ENCODE measurements around the gene NPAS3.

NPAS3 gene

DNA sequence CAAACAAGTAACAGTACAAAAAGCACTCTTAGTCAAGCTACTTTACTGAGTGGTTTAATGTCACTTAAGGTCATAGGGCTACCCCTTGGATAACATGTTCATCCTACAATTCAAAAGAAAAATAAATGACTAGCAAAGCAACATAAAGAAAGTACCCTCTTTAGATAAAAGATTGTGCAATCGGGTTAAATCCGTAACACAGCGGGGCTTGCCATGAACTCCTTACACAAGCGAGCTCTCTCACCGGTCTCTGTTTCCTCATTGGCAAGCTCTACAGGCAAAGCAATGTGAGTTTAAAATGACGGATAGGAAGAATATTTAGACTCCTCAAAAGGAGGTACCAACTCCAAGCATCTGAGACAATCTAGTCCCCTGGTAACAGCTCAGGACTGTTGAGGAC is 871.6 kb downstream of the NPAS3 start:
- no peak for DNase-seq

DNA sequence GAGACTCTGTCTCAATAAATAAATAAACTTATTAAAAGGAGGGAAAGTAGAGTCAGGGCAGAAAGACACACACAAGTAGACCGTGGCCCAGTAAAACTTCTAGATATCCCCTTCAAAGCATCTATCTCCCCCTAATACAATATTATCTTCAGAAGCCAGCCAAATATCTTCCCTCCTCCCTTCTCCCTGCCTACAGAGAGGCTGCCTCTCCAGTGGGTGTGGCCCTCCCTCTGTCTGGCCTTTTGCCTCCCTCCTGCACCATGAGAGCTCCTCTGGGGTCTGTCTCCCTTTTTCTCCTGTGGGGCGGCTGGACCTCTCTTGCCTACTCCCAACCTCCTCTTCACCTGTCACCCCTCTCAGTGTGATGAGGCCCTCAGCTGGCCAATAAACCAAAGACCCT is 873.0 kb downstream of the NPAS3 start:
- no peak for DNase-seq

DNA sequence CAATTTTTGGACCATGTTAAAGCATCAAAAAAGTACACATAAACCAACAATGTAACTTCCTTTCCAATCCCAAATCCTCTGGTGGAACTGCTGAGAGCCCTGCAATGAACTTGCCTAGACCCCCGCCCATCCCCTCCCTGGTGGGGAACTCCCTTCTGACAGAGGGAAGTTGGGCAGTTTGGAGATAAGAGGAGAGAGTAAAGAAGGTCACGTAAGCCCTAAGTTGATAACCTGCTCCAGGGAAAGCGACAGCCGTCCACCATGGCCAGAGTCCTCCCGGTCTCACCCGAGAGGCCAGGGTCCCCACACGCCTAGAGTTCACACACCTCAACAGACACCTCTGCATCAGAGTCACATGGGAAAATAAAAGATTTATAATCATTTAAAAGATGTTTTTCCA is 873.5 kb downstream of the NPAS3 start:
- no peak for DNase-seq

DNA sequence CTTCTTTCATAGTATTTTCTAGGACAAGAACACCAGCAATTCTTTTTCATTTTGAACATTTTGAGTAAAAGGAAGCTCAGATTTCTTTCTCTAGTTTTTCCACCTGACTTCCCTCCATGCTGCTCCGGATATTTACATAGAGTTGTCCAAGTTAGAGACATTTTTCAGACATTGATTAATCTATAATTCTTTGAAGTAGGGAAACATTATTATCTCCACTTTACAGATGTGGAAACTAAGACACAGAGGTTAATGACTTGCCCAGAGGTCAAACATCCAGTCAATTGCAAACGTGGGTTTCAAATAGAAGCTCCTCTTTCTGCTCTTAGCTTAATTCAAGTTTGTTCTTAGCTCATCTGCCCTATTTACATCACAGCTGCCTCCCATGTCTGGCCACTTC is 873.9 kb downstream of the NPAS3 start:
- DNase-seq, result no peak

DNA sequence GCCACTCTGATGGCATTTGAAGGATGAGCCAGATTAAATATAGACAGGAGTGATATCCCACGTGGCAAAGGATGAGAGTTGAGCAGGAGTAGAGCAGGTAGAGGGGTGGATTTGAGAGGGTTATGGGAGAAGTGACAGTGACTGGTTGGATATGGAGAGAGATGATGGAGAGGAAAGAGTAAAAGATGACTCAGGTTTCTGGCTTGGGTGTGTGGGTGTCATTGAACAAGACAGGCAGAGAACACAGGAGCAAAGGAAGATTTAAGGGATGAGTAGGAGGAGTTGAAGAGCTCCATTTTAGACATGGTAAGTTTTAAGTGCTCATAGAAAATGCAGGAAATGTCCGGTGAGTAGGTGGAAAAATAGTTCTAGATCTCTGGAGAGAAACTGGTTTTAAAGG is 875.3 kb downstream of the NPAS3 start:
- no peak for DNase-seq

DNA sequence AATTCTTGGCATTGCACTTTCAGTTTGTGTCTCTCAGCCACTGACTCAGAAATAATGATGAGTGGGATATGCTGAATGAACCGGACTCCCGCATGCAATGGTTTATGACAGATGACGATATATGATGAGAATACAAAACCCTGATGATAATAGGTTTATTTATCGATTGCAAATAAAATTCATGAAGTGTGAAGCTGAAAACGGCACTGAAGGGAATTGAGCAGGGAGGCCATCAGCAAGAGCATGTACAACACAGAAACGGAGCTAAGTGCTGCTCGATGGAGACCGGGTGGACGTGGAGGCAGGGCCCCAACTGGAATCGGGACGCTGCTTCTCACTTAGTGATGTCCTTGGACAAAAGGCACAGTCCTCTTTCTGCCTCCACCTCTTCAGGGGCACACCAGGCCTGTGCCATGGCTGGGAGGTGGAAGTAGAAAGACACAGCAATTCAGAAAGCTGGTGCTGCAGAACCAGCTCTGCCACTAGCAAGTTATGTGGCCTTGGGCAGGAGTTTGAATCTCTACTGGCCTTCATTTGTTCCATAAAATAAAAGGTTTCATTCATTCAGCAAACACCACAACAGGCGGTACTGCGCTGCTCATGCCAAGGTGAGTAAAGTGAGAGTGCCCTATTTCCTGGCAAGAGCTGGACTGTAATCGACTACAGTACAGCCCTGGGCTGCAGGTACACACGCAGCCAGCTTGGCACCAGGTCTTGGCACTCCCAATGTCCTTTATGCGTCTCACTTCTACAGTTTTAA is 895.2 kb downstream of the NPAS3 start:
- no peak for DNase-seq

DNA sequence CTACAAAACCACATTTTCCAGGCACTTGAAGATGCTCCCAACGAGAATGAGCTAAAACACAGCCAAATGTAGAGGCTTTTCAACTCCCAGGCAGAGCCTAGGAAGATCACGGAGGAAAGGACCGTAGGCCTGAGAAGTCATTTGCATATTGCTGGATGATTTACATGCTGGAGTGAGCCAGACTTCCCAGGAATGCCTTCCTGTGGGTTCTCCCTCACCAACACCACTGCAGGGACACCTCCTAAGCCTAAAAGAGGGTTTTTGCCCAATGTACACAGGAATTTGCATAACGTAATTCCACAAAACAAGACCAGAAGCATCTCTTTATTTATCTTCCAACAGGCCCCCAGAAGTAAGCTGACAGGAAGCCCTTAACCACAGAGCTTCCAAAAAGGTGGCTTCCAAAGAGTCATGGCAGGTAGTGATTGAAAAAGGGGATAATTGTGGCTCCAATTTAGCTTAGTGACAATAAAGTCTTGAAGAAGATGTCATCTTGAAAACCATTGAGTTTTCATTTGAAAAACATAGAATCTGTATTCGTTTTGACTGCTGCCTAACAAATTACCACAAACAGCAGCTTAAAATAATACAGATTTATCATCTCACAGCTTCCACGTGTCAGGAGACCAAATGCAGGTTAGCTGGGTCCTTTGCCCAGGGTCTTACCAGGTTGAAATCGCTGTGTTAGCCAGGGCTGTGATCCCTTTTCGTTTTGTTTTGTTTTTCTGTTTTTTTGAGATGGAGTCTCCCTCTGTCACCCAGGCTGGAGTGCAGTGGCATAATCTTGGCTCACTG is 896.0 kb downstream of the NPAS3 start:
- DNase-seq, result no peak

DNA sequence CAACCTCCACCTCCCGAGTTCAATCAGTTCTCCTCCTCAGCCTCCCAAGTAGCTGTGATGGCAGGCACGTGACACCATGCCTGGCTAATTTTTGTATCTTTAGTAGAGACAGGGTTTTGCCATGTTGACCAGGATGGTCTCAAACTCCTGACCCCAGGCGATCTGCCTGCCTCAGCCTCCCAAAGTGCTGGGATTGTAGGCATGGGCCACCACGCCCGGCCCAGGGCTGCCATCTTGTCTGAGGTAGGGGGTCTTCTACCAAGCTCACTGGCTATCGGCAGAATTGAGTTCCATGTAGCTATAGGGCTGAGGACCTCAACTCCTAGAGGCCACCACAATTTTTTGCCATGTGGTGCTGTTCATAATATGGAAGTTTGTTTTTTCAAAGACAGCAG is 896.6 kb downstream of the NPAS3 start:
- DNase-seq, result no peak

DNA sequence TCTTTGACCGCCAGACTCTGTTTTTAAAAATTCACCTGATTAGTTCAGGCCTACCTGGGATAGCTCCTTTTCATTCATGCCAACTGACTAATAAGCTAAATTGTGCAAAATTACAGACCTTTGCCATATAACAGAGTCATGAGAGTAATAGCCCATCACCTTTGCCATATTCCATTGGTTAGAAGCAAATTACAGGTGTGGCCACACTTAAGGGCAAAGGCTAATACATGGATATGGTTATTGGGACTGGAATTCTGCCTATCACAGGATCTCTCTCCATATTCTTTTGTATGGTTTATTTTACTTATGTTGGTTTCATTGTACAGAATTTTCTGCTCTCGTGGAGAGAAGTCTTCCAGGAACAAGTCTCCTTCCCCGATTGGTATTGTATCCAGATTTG is 897.0 kb downstream of the NPAS3 start:
- DNase-seq, result no peak

DNA sequence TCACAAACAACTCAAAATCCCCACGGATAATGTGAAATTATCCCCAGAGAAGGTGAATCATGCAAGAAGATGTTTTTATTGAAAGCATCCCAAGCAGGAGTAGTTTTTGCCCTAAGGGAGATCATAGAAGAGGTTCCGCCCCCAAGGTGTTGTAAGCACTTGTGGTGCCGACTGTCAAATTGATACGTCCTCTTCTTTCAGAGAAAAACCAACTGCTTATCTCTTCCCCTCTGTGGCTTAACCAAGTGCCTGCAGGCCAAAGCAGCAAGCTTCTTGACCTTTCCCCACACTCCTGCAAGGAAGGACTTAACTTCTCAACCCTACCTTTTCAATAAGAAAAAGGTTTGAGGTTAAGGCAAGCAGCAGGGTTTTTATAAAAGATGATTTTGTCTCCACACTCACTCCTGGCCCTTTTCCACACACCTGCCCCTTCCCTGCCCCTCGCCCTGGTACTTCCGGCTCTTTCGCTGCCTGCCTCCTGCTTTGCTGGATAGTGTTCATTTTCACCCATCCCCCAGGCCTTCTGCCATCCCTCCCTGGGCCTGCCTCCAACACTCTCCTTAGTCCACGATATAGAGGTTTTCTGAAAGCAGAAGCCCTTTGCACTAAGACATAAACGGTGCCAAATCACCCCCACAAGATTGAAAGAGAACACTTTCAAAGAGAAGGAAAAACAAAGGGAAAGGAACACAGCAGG is 897.7 kb downstream of the NPAS3 start:
- DNase-seq, result no peak

DNA sequence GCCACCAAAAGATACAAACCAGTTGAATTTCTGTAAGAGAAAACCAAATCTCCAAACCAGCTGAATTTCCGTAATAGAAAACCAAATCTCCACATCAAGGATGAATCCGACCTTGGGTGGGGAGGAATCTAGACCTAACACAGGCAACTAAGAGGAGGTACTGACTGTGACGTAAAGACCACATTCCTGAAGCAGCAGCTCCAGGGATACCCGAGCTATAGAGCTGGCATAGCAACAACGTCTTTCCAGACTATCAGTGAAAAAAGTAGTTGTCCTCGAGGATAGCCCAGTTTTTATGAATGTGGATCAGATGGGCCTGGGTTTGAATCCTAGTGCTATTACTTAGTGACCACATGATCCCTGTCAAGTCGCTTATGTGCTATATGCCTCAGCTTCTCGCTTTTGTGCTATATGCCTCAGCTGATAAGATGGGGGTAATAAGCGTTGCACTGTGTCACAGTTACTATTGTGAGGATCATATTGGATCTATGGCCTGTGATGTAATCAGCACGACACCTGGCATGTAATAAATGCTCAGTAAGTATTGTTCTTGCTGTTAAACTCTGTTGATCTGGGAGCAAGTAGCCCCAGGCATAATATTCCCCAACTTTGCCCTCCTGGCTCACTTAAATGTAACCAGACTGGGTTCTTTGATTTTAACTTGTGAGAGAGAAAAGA is 898.4 kb downstream of the NPAS3 start:
- no peak for DNase-seq

DNA sequence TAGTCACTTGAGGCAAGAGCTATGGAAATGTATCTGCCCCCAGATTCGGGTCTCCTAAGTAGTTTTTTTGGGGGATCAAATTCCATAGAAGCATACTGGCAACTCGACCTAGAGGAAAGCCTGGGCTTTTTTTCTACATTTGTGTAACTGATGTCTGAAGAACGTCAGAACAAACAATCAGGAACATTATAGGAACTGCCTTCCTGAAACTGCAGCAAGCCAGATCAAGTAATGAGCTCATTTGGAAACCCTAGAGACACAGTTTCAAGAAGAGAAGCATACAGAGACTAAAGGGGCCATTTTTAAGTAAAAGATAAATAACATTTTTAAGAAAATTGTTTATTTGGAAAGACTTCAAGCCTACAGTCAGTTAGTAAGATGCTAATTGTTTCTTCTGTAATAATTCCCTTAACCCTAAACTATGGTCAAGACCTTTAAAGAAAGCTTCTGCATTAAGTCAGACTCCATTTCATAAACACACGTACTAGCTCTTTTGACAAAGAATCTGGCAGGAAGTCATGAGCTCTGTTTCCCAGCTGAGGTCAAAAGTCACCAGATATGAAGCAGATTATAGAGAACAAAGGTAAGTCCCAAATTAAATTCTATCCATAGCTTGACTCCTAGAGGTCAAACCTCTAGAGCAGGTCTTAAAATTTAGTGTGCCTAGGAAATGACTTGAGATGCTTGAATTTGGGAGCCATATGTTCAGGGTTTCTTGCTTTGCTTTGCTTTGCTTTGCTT is 899.4 kb downstream of the NPAS3 start:
- no peak for DNase-seq

DNA sequence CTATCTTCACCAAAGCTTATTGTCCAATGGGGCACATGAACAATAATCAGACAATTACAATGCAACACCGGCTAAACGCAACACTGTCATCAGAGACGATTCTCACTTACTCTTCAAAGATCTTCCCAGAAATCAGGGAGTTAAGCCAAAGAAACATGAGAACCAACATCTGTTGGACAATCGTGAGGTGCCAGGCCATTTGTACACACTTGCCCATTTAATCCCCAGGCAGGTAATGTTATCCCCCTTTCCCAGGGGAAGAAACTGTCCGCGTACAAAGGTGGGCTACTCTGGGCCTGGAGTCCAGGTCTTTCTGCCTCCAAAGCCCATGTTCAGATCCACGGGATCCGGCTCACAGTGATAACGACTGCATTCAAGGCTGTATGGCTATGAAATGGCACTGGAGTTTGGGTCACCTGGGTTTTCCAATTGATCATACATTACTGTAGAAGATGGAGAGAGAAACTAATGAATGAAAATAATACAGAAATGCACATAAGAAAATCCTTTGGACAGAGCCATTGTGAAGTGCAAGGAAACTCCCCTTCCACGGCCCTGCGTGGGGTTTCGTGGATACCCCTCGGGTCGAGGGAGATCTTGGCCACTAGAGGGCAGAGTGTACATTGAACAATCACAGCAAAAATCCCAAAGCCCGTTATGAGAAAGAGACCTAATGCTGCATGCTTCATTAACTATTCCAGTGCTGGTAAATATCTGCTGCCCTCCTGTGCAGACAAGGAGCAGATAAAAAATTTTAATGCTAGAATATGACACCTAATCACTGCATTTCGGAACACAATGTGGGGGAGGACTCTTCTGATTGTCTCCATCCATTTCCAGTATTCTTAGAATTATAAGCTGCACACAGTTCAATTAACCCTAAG is 900.8 kb downstream of the NPAS3 start:
- DNase-seq, result peak; percentile 57

DNA sequence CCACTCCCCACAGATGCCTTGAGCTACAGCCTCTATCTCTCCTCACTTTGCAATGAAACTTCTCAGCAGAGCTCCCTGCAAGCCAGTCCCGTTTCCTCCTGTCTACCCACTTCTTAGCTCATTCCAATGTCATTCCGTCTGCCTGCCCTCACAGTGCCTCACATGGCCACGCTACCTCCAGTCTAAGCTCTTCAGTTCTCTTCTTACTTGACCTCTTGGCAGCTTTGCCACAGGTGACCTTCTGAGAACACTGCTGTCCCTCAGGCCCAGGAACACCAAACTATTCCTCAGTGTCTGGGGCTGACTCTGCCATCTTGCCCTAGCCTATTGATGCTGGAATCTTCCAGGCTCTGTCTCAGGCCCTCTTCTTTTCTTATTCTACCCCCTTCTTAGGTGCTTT is 902.1 kb downstream of the NPAS3 start:
- no peak for DNase-seq

DNA sequence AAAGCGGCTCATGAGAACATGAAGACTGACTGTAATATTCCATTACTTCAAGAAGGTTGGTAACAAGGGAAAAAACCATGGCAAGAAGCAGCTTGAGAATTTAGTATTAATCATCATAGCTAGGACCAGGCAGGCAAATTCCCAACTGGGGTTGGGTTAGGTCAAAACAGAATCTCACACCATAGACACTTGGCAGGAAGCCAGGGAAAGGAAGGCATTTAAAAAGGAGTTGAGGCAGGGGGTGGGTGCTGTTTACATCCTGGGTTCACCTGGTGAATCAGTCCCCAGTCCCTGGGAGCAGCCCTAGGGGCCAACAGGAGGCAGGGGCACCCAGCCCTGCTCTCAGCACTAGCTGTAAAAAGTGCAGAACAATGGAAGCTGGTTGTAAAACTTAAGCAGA is 903.6 kb downstream of the NPAS3 start:
- DNase-seq, result no peak

DNA sequence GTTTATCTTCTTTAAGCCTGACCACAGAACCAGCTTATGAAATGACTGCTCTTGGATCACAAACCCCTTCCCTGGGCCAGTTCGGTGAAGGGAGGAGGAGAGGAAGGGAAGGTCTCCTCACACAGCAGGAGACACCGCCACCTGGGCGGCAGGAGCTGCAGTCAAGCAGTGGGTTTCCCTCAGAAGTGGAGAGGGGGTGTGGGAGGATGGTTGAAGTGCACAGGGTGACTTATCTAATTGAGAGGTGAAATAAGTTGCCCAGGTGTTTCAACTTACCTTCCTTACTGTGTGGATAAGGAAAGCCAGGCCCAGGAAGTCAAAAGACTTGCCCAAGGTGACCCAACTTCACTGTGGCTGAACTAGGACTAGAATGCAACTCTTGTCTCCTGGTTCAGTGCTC is 905.4 kb downstream of the NPAS3 start:
- no peak for DNase-seq

DNA sequence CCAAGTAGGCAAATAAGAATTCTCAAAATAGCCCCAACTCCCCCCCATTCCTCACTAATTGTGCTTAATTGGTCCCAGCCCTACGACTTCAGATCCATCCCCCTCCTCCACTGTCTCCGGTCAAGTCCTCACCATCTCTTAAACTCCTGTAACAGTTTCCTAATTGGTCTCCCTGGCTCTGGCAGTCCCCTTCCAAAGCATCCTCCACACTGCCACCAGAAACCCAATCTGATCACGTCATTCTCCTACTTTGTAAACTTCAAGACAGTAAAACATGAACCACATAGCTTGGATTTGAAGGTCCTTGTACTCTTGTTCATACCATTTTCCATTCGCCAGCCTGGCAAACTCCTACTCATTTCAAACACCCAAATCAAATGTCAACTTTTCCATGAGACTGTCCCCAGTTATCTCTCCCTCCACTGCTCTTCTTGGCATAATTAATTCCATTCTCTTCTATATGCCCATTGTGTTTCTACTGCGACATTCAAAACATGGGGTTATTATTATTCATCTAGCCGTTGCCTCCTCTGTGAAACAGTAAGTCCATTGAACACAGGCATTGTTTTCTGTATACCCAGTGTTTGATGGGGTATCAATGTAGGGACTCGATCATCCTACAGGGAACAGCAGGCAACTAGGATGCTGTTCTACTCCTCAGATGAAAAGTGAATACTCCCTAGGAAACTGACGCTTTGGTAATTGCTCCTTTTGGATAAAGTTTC is 907.6 kb downstream of the NPAS3 start:
- no peak for DNase-seq

DNA sequence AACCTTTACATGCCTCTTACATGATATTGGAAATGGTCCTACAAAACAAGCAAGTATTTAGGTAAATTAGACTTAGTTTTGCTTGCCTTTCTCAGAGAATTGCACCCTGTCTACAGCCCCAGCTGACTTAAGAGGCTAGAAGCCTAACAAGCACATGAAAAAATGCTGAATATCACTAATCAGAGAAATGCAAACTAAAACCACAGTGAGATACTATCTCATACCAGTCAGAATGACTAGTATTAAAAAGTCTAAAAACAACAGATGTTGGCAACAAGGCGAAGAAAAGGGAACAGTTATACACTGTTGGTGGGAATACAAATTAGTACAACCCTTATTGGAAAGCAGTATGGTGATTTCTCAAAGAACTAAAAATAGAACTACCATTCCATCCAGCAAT is 908.4 kb downstream of the NPAS3 start:
- no peak for DNase-seq

DNA sequence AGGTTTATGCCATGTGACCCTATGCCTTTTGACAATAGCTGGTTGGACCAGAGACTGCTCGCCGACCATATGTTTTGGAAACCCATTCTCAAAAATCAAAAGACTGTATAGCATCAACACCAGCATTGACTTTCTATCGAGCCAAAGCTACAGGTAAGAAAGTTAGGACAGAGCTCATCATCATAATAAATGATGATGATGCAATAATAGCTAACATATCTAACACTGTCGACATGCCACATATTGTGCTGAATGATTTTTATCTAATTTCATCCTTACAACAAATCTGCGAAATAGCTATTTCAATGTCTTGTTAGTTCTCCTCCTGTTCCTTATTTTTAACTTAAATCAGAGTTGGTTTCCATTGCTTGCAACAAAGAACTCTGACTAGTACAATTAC is 909.3 kb downstream of the NPAS3 start:
- no peak for DNase-seq

DNA sequence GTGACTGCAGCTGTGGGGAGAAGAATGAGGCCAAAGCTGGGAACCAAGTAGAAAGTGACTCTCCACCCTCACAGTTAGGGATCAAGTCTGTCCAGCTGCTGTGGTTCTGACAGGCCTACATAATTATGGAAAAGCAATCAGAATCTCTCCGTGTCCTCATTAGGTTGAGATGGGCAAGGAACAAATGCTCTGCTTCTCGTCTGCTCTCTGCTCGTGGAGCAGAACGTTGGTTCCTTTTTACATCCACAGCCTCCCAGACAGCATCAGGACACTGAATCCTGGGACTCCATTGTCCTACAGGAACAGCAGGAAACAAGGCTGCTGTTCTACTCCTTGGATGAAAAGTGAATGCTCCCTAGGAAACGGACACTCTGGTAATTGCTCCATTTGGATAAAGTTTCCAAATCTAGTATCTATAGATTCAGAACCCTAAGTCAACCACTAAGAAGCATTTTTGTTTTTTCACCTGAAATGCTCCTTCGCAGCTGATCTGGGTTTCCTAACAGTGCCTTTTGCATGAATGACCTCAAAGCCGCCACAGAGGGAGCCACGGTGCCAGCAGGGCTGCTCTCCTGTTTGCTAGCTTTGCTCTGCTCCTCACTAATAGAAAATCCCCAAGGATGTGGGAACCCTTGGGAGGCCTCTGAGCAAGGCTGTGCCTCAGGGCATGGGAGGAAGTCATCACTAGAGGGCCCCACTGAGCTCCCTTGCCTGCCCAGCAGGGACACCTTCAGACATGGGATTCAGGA is 910.2 kb downstream of the NPAS3 start:
- peak; percentile 40 for DNase-seq
